Measurements from ENCODE around the gene SLC16A4.

DNA sequence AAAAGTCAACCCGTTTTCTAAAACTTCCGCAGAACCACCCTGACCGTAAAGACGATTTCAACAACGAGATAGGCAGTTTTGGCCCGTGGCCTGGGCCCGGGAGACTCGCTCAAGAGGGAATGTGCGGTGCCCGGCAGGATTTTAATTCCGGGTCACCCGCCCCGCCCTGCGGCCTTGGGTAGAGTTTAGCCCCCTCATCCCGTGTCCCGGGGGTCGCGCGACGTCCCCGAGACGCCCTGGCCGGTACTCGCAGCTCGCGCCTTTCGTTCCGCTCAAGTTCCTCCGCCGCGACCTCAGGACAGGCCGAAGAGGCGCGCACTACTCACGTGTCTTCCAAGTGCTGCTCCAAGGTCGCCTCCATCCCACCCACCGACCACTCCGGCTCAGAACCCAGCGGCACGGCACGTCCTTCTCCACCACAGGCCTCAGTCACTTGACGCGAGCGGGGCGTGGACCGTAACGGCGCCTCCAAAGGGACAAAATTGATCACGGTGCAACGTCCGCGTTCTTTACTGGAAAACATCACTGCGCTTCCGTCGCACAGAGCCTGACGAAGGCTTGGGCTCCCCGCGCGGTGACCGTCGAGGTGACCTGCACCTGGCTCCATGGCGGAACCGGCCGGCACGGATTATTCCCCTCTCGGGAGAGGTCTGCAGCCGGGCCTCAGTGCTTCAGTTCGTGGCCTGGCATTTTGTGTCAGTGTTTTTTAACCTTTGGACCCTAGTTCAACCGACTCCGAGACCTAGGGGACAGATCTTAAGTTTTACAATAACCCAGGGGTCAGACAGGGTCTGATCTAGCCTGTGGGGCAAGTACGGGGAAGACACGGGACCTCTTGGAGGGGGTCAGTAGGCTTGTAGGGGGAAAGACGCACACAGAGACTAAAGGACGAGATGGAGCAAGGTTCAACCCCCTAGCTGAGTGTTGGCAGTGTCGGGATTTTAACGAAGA, 16.7 kb upstream of the SLC16A4 start, which contains the start of gene LAMTOR5:
- TF ChIP-seq, protein P1, sequence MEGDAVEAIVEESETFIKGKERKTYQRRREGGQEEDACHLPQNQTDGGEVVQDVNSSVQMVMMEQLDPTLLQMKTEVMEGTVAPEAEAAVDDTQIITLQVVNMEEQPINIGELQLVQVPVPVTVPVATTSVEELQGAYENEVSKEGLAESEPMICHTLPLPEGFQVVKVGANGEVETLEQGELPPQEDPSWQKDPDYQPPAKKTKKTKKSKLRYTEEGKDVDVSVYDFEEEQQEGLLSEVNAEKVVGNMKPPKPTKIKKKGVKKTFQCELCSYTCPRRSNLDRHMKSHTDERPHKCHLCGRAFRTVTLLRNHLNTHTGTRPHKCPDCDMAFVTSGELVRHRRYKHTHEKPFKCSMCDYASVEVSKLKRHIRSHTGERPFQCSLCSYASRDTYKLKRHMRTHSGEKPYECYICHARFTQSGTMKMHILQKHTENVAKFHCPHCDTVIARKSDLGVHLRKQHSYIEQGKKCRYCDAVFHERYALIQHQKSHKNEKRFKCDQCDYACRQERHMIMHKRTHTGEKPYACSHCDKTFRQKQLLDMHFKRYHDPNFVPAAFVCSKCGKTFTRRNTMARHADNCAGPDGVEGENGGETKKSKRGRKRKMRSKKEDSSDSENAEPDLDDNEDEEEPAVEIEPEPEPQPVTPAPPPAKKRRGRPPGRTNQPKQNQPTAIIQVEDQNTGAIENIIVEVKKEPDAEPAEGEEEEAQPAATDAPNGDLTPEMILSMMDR (IDR thresholded peaks at IDR 0.05; ENCODE audit: insufficient read depth, low read depth, low read length) = no peak
- no peak for TF ChIP-seq EZH2 (IDR thresholded peaks at IDR 0.05; ENCODE audit: insufficient read depth, low read length)
